Measurements from ENCODE around the gene SMIM3. TPM values are rescaled to one million over a fixed set of nuclear protein-coding genes. Genes with fewer than 3 reads are reported as not detected.

SMIM3 gene
- total and polyA plus RNA-seq, 2 of the 13 experiments (the other 11 are each of a cell fraction or from before 2014, with no cell fraction given): 11.6 to 96.7 TPM

DNA sequence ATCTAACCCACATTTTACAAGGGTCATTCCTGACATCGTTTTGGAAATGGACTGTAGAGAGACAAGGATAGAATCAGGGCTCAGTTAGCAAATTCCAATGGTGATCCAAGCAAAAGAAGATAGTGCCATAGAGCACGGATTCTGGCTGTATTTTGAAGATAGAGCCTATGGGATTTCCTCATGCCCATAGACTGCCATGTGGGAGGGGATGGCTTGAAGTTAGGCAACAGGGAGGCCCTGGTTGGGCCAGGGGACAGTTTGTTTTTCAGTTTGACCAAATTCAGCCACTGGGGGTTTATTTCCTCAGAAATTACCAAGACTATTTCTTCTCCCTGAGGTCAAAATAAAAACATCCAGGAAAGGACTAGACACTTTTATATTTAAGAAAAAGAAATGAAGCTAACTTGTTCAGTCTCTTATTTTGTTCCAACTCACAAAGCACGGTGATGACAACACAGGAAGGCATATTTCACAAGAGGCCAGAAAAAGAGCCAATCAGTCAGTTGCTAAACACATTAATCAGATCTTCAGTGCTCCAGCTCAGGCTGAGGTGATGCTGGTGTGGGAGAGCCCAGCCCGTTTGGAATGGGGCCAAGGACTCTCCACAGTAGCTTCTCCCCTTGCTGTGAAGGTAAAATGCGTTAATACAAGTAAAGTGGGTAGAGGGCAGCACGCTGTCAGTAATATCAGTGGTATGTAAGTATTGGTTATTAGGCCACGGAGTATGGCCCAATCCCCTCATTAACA, 15.4 kb upstream of the SMIM3 start (continued):
- TF ChIP-seq, protein P1, sequence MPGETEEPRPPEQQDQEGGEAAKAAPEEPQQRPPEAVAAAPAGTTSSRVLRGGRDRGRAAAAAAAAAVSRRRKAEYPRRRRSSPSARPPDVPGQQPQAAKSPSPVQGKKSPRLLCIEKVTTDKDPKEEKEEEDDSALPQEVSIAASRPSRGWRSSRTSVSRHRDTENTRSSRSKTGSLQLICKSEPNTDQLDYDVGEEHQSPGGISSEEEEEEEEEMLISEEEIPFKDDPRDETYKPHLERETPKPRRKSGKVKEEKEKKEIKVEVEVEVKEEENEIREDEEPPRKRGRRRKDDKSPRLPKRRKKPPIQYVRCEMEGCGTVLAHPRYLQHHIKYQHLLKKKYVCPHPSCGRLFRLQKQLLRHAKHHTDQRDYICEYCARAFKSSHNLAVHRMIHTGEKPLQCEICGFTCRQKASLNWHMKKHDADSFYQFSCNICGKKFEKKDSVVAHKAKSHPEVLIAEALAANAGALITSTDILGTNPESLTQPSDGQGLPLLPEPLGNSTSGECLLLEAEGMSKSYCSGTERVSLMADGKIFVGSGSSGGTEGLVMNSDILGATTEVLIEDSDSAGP (CRISPR knock-in tag; IDR thresholded peaks at IDR 0.05; ENCODE audit: borderline replicate concordance): no peak
- TF ChIP-seq, protein P2, sequence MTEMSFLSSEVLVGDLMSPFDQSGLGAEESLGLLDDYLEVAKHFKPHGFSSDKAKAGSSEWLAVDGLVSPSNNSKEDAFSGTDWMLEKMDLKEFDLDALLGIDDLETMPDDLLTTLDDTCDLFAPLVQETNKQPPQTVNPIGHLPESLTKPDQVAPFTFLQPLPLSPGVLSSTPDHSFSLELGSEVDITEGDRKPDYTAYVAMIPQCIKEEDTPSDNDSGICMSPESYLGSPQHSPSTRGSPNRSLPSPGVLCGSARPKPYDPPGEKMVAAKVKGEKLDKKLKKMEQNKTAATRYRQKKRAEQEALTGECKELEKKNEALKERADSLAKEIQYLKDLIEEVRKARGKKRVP (CRISPR knock-in tag; IDR thresholded peaks at IDR 0.05): no peak
- TF ChIP-seq, protein P3, sequence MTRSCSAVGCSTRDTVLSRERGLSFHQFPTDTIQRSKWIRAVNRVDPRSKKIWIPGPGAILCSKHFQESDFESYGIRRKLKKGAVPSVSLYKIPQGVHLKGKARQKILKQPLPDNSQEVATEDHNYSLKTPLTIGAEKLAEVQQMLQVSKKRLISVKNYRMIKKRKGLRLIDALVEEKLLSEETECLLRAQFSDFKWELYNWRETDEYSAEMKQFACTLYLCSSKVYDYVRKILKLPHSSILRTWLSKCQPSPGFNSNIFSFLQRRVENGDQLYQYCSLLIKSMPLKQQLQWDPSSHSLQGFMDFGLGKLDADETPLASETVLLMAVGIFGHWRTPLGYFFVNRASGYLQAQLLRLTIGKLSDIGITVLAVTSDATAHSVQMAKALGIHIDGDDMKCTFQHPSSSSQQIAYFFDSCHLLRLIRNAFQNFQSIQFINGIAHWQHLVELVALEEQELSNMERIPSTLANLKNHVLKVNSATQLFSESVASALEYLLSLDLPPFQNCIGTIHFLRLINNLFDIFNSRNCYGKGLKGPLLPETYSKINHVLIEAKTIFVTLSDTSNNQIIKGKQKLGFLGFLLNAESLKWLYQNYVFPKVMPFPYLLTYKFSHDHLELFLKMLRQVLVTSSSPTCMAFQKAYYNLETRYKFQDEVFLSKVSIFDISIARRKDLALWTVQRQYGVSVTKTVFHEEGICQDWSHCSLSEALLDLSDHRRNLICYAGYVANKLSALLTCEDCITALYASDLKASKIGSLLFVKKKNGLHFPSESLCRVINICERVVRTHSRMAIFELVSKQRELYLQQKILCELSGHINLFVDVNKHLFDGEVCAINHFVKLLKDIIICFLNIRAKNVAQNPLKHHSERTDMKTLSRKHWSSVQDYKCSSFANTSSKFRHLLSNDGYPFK (CRISPR knock-in tag; IDR thresholded peaks at IDR 0.05; ENCODE audit: borderline replicate concordance): no peak
- TF ChIP-seq, protein P4, sequence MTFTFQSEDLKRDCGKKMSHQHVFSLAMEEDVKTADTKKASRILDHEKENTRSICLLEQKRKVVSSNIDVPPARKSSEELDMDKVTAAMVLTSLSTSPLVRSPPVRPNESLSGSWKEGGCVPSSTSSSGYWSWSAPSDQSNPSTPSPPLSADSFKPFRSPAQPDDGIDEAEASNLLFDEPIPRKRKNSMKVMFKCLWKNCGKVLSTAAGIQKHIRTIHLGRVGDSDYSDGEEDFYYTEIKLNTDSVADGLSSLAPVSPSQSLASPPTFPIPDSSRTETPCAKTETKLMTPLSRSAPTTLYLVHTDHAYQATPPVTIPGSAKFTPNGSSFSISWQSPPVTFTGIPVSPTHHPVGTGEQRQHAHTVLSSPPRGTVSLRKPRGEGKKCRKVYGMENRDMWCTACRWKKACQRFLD (CRISPR knock-in tag; IDR thresholded peaks at IDR 0.05; ENCODE audit: borderline replicate concordance): no peak
- TF ChIP-seq ZNF343 (CRISPR knock-in tag; IDR thresholded peaks at IDR 0.05) (no peak), MBD4 (IDR thresholded peaks at IDR 0.05; ENCODE audit: borderline replicate concordance, low read length) (no peak), ZNF264 (CRISPR knock-in tag; IDR thresholded peaks at IDR 0.05) (no peak), ZFX (CRISPR knock-in tag; IDR thresholded peaks at IDR 0.05; ENCODE audit: low read depth) (no peak), ZNF747 (CRISPR knock-in tag; IDR thresholded peaks at IDR 0.05; ENCODE audit: borderline replicate concordance) (no peak), REPIN1 (CRISPR knock-in tag; IDR thresholded peaks at IDR 0.05; ENCODE audit: borderline replicate concordance, low read depth) (no peak), STAG1 (CRISPR knock-in tag; IDR thresholded peaks at IDR 0.05) (peak; percentile 14; the same call in 1 of the 2 replicates), MED1 (CRISPR knock-in tag; IDR thresholded peaks at IDR 0.05) (0 out of 2 replicates have a peak, but pooled peaks have one; percentile 13), FOSL1 (CRISPR knock-in tag; IDR thresholded peaks at IDR 0.05; ENCODE audit: borderline replicate concordance) (no peak), ZSCAN30 (CRISPR knock-in tag; IDR thresholded peaks at IDR 0.05) (no peak), GATAD1 (CRISPR knock-in tag; IDR thresholded peaks at IDR 0.05) (0 out of 2 replicates have a peak, but pooled peaks have one; percentile 30)
- TF ChIP-seq, protein P5, sequence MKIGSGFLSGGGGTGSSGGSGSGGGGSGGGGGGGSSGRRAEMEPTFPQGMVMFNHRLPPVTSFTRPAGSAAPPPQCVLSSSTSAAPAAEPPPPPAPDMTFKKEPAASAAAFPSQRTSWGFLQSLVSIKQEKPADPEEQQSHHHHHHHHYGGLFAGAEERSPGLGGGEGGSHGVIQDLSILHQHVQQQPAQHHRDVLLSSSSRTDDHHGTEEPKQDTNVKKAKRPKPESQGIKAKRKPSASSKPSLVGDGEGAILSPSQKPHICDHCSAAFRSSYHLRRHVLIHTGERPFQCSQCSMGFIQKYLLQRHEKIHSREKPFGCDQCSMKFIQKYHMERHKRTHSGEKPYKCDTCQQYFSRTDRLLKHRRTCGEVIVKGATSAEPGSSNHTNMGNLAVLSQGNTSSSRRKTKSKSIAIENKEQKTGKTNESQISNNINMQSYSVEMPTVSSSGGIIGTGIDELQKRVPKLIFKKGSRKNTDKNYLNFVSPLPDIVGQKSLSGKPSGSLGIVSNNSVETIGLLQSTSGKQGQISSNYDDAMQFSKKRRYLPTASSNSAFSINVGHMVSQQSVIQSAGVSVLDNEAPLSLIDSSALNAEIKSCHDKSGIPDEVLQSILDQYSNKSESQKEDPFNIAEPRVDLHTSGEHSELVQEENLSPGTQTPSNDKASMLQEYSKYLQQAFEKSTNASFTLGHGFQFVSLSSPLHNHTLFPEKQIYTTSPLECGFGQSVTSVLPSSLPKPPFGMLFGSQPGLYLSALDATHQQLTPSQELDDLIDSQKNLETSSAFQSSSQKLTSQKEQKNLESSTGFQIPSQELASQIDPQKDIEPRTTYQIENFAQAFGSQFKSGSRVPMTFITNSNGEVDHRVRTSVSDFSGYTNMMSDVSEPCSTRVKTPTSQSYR (CRISPR knock-in tag; IDR thresholded peaks at IDR 0.05; ENCODE audit: borderline replicate concordance): no peak
- TF ChIP-seq, protein P6, sequence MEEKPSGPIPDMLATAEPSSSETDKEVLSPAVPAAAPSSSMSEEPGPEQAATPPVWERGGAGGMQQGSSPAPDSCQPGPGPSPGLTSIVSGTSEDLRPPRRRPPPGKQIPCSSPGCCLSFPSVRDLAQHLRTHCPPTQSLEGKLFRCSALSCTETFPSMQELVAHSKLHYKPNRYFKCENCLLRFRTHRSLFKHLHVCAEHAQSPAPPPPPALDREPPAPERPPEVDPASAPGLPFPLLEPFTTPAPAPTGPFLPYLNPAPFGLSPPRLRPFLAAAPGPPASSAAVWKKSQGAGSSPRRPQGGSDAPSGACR (CRISPR knock-in tag; IDR thresholded peaks at IDR 0.05): no peak
- TF ChIP-seq, protein P7, sequence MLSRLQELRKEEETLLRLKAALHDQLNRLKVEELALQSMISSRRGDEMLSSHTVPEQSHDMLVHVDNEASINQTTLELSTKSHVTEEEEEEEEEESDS (CRISPR knock-in tag; IDR thresholded peaks at IDR 0.05; ENCODE audit: borderline replicate concordance): no peak

Data from HepG2 (cell line).